Activated CD4-positive, alpha-beta T cell treated with anti-CD3 and anti-CD28 coated beads, Interleukin-2, amount 10 ng/mL, durations not matched to agents 7 days and 5 days (primary cell): ENCODE measurements around the gene MAST1. TPM values are rescaled to one million over a fixed set of nuclear protein-coding genes. Genes with fewer than 3 reads are reported as not detected.
A peak's percentile ranks its signal among the peaks of the same experiment; 100 is the strongest.

Source experiments
- CTCF ChIA-PET: fragments of 350-600 bp; sonication (Branson Sonifier 250); formaldehyde crosslinking; loops from one replicate; lab custom pipeline; 2021; ENCODE audit warnings: antibody characterized with exemption; lab: Charles Lee
- POLR2A ChIA-PET: fragments of 350-600 bp; sonication (Branson Sonifier 250); formaldehyde crosslinking; loops from one replicate; lab custom pipeline; 2021; ENCODE audit warnings: antibody characterized with exemption; lab: Charles Lee
- DNase-seq: peaks from one replicate; pipeline ENCODE4 v3.0.0-alpha.2; 2020
- H3K27ac Mint-ChIP-seq: one replicate; pipeline ENCODE4 v1.8.0; 2021; ENCODE audit warnings: mild to moderate bottlenecking, moderate library complexity, mixed read lengths
- H3K27me3 Mint-ChIP-seq: one replicate; pipeline ENCODE4 v1.8.0; 2021; ENCODE audit warnings: mixed read lengths
- H3K36me3 Mint-ChIP-seq: one replicate; pipeline ENCODE4 v1.8.0; 2021; ENCODE audit warnings: low read depth, mixed read lengths
- H3K4me1 Mint-ChIP-seq: one replicate; pipeline ENCODE4 v1.8.0; 2021; ENCODE audit warnings: mixed read lengths
- H3K4me3 Mint-ChIP-seq: one replicate; pipeline ENCODE4 v1.8.0; 2021; ENCODE audit warnings: mild to moderate bottlenecking, moderate library complexity, mixed read lengths
- H3K9me3 Mint-ChIP-seq: one replicate; pipeline ENCODE4 v1.8.0; 2021; ENCODE audit warnings: mixed read lengths
- total RNA-seq, 2 experiments: library from RNA; stranded (reverse); gene quantifications; one replicate each; pipeline ENCODE4 v1.2.3, GENCODE V29; 2021

Gene MAST1
- total RNA-seq = under 1 TPM; 0.35 to 0.67 TPM

- Mint-ChIP-seq H3K27ac (no peak within 1 kb of the TSS), H3K4me1 (peaks cover 39% of the 10 kb centered on the region), H3K4me3 (peak within 1 kb of the TSS; percentile 52), H3K36me3 (no peaks in the 10 kb centered on the region), H3K9me3 (no peaks in the 10 kb centered on the region), H3K27me3 (peaks cover 74% of the 10 kb centered on the region)
- POLR2A ChIA-PET = no interaction called here
- CTCF ChIA-PET = interaction anchor here (0.6 to 1.5 kb wide), 3 partner anchors 9 to 51 kb away, joined by 3 to 9 read pairs (median 4); no protein-coding TSS in a partner anchor
- DNase-seq = peak; percentile 46
These were observed at the start of gene MAST1 for GRCh38 chr19:12838182-12838885. Gene MAST1 (plus strand): TSS chr19:12838515. CDS start chr19:12838573, 58 bp downstream.

GRCh38 chr19:12788682-12789097 lies 49.6 kb upstream of the MAST1 start:
- Mint-ChIP-seq H3K36me3 (peaks cover 10% of the 10 kb centered on the region), H3K9me3 (no peaks in the 10 kb centered on the region), H3K4me3 (peak overlapping the region; percentile 84), H3K27me3 (no peaks in the 10 kb centered on the region), H3K27ac (peak overlapping the region; percentile 95), H3K4me1 (peaks cover 29% of the 10 kb centered on the region)
- CTCF ChIA-PET = interaction anchor here (0.8 to 2.6 kb wide), 4 partner anchors 8 to 1820 kb away, joined by 3 to 22 read pairs (median 4); no protein-coding TSS in a partner anchor
- DNase-seq = no peak
- POLR2A ChIA-PET = interaction anchor here (0.6 to 1.0 kb wide), 2 partner anchors 11 to 107 kb away, joined by 3 to 7 read pairs; partner anchors contain the start of gene DHPS

GRCh38 chr19:12789098-12789903 lies 49.0 kb upstream of the MAST1 start:
- ChIA-PET CTCF (interaction anchor here (0.8 to 2.6 kb wide), 4 partner anchors 7 to 1821 kb away, joined by 3 to 22 read pairs (median 4); no protein-coding TSS in a partner anchor), POLR2A (interaction anchor here (0.6 to 1.0 kb wide), 2 partner anchors 12 to 107 kb away, joined by 3 to 7 read pairs; partner anchors contain the start of gene DHPS)
- peak overlapping the region; percentile 93 for H3K4me3 Mint-ChIP-seq

GRCh38 chr19:12789904-12790619 lies 48.3 kb upstream of the MAST1 start:
- no peaks in the 10 kb centered on the region for H3K27me3 Mint-ChIP-seq
- ChIA-PET POLR2A (interaction anchor here (1.0 kb wide), 1 partner anchor 12 kb away, joined by 3 read pairs; no protein-coding TSS in a partner anchor), CTCF (interaction anchor here (0.8 to 11.5 kb wide), 4 partner anchors 13 to 1822 kb away, joined by 3 to 211 read pairs (median 35); no protein-coding TSS in a partner anchor)
- peaks cover 39% of the 10 kb centered on the region for H3K4me1 Mint-ChIP-seq
- peak overlapping the region; percentile 94 for H3K27ac Mint-ChIP-seq
- H3K36me3 Mint-ChIP-seq = peaks cover 12% of the 10 kb centered on the region
- H3K9me3 Mint-ChIP-seq = no peaks in the 10 kb centered on the region
- H3K4me3 Mint-ChIP-seq = peak overlapping the region; percentile 93
- DNase-seq = peak; percentile 94

More at GRCh38 chr19:12789098-12789903, 49.0 kb upstream of the MAST1 start:
- Mint-ChIP-seq H3K36me3 (peaks cover 12% of the 10 kb centered on the region), H3K9me3 (no peaks in the 10 kb centered on the region), H3K27me3 (no peaks in the 10 kb centered on the region), H3K4me1 (peaks cover 32% of the 10 kb centered on the region), H3K27ac (peak overlapping the region; percentile 95)
- DNase-seq = no peak

- Mint-ChIP-seq H3K9me3 (no peaks in the 10 kb centered on the region), H3K27me3 (no peaks in the 10 kb centered on the region), H3K4me1 (peaks cover 42% of the 10 kb centered on the region), H3K36me3 (peaks cover 12% of the 10 kb centered on the region), H3K4me3 (peak overlapping the region; percentile 93), H3K27ac (peak overlapping the region; percentile 94)
- DNase-seq = no peak
- ChIA-PET POLR2A (interaction anchor here (0.6 to 3.3 kb wide), 6 partner anchors 8 to 180 kb away, joined by 3 to 50 read pairs (median 3); partner anchors contain the start of genes GCDH, ZNF490 and ZNF791), CTCF (interaction anchor here (1.6 to 11.5 kb wide), 6 partner anchors 9 to 56 kb away, joined by 5 to 211 read pairs (median 31); partner anchors contain the start of gene HOOK2)
These were observed 47.5 kb upstream of the MAST1 start for GRCh38 chr19:12790628-12791344.

GRCh38 chr19:12791345-12792050 lies 46.8 kb upstream of the MAST1 start, which contains the start of gene JUNB:
Gene JUNB (plus strand): TSS chr19:12791486. CDS start chr19:12791772, 286 bp downstream.
- Mint-ChIP-seq H3K36me3 (peaks cover 12% of the 10 kb centered on the region), H3K4me1 (peaks cover 49% of the 10 kb centered on the region), H3K27me3 (no peaks in the 10 kb centered on the region), H3K9me3 (no peaks in the 10 kb centered on the region), H3K27ac (peak within 1 kb of the TSS; percentile 98), H3K4me3 (peak within 1 kb of the TSS; percentile 93)
- ChIA-PET POLR2A (interaction anchor here (0.6 to 3.3 kb wide), 10 partner anchors 9 to 947 kb away, joined by 3 to 50 read pairs (median 3); partner anchors contain the start of genes GCDH, ZNF490 and ZNF791), CTCF (interaction anchor here (0.6 to 11.5 kb wide), 12 partner anchors 9 to 174 kb away, joined by 3 to 211 read pairs (median 5); partner anchors contain the start of gene HOOK2)
- DNase-seq = peak; percentile 96

GRCh38 chr19:12792051-12792852 lies 46.1 kb upstream of the MAST1 start:
- Mint-ChIP-seq H3K36me3 (peaks cover 14% of the 10 kb centered on the region), H3K4me3 (peak overlapping the region; percentile 93), H3K27ac (peak overlapping the region; percentile 98), H3K27me3 (no peaks in the 10 kb centered on the region), H3K4me1 (peaks cover 49% of the 10 kb centered on the region), H3K9me3 (no peaks in the 10 kb centered on the region)
- ChIA-PET POLR2A (interaction anchor here (0.5 to 3.3 kb wide), 9 partner anchors 9 to 393 kb away, joined by 3 to 50 read pairs (median 3); partner anchors contain the start of genes ZNF490 and ZNF791), CTCF (interaction anchor here (0.5 to 11.5 kb wide), 15 partner anchors 9 to 173 kb away, joined by 3 to 211 read pairs (median 5); partner anchors contain the start of genes HOOK2 and RNASEH2A)
- peak; percentile 86 for DNase-seq

- POLR2A ChIA-PET = interaction anchor here (0.6 to 3.3 kb wide), 7 partner anchors 10 to 503 kb away, joined by 3 to 50 read pairs (median 6); partner anchors contain the start of gene GET3
- Mint-ChIP-seq H3K27me3 (no peaks in the 10 kb centered on the region), H3K4me1 (peaks cover 48% of the 10 kb centered on the region), H3K36me3 (peaks cover 14% of the 10 kb centered on the region), H3K9me3 (no peaks in the 10 kb centered on the region), H3K4me3 (peak overlapping the region; percentile 93), H3K27ac (peak overlapping the region; percentile 98)
- CTCF ChIA-PET = interaction anchor here (0.5 to 11.5 kb wide), 10 partner anchors 8 to 402 kb away, joined by 3 to 211 read pairs (median 5); partner anchors contain the start of gene RNASEH2A
- no peak for DNase-seq
These were observed 45.4 kb upstream of the MAST1 start for GRCh38 chr19:12792853-12793289.

GRCh38 chr19:12793290-12794195 lies 44.8 kb upstream of the MAST1 start:
- POLR2A ChIA-PET = interaction anchor here (0.6 to 3.3 kb wide), 7 partner anchors 11 to 504 kb away, joined by 4 to 50 read pairs (median 6); partner anchors contain the start of gene GET3
- Mint-ChIP-seq H3K4me1 (peaks cover 42% of the 10 kb centered on the region), H3K36me3 (peaks cover 14% of the 10 kb centered on the region), H3K27me3 (no peaks in the 10 kb centered on the region), H3K27ac (peak overlapping the region; percentile 98), H3K9me3 (no peaks in the 10 kb centered on the region), H3K4me3 (peak overlapping the region; percentile 93)
- DNase-seq = peak; percentile 90
- CTCF ChIA-PET = interaction anchor here (0.6 to 11.5 kb wide), 9 partner anchors 12 to 401 kb away, joined by 3 to 211 read pairs (median 14); partner anchors contain the start of genes HOOK2 and RNASEH2A
